HCT116 (cell line): ENCODE results near the gene CARD14. TPM values are rescaled to one million over a fixed set of nuclear protein-coding genes. Genes with fewer than 3 reads are reported as not detected.

Source experiments
- ATAC-seq: fragments of 200-7000 bp; cut with Tn5 transposase; 2 replicates; pipeline ENCODE4 v1.9.1; 2020; ENCODE audit warnings: mild to moderate bottlenecking, moderate library complexity
- BruUV-seq: library from RNA; stranded (reverse); fragments of 400-500 nt; replicated peaks from 2 replicates; lab custom pipeline; 2021; lab: Mats Ljungman, UMichigan
- CTCF ChIA-PET: fragments of 300-600 bp; sonication (Branson Sonifier 250); formaldehyde crosslinking; loops from one replicate; lab custom pipeline; 2021; ENCODE audit warnings: antibody characterized with exemption; lab: Charles Lee
- POLR2A ChIA-PET: fragments of 300-600, 350-600 bp; sonication (Branson Sonifier 250); formaldehyde crosslinking; loops from one replicate; lab custom pipeline; 2021; ENCODE audit warnings: antibody characterized with exemption; lab: Charles Lee
- RAD21 ChIA-PET, 2 experiments: fragments of 300-600 bp; sonication (Branson Sonifier 250); formaldehyde crosslinking; loops; one replicate each; lab custom pipeline; 2023; ENCODE audit warnings: low total read pairs in 2 of 2; ENCODE audit not compliant: uncharacterized antibody in 2 of 2, unreplicated experiment in 2 of 2, low non-redundant PET in 1 of 2; lab: Charles Lee
- DNase-seq: peaks from one replicate; pipeline ENCODE4 v3.0.0-alpha.2; 2010; ENCODE audit warnings: low read depth, low spot score
- H2AFZ ChIP-seq: fragments of 200-600 bp; shearing (Covaris generic), sonication (generic); 2 replicates; pipeline ENCODE4 v1.6.1; 2017; ENCODE audit warnings: low read depth, mixed run types, mixed read lengths, antibody characterized with exemption, low read length; ENCODE audit not compliant: poor library complexity, severe bottlenecking
- H3K27ac ChIP-seq: 2 replicates; pipeline ENCODE4 v1.5.1; 2012; ENCODE audit warnings: low read depth, low read length
- H3K27me3 ChIP-seq: fragments of 200-600 bp; sonication (generic); 2 replicates; pipeline ENCODE4 v1.6.1; 2016; ENCODE audit warnings: mixed run types, low read length, mixed read lengths; ENCODE audit not compliant: insufficient read depth
- H3K36me3 ChIP-seq, 2 experiments: fragments of 200-500 bp in 1 of 2; fragments of 200-600 bp in 1 of 2; sonication (Bioruptor generic) in 1 of 2; sonication (generic) in 1 of 2; 2 replicates each; pipeline versions ENCODE4 v1.5.1 to v1.6.1; 2014 to 2016; ENCODE audit warnings: low read length in 2 of 2, inconsistent platforms in 1 of 2, mixed read lengths in 1 of 2, mixed run types in 1 of 2; ENCODE audit not compliant: insufficient read depth in 2 of 2, control insufficient read depth in 1 of 2
- H3K4me1 ChIP-seq, 2 experiments: fragments of 200-600 bp in 1 of 2; sonication (generic) in 1 of 2; 2 replicates each; pipeline versions ENCODE4 v1.5.1 to v1.6.1; 2012 to 2017; ENCODE audit warnings: low read length in 2 of 2, inconsistent platforms in 1 of 2, mild to moderate bottlenecking in 1 of 2, mixed read lengths in 1 of 2, mixed run types in 1 of 2, moderate library complexity in 1 of 2; ENCODE audit not compliant: insufficient read depth in 2 of 2, control insufficient read depth in 1 of 2
- H3K4me2 ChIP-seq: fragments of 200-600 bp; sonication (generic); 2 replicates; pipeline ENCODE4 v1.6.1; 2017; ENCODE audit warnings: mixed run types, low read length, mixed read lengths
- H3K4me3 ChIP-seq, 2 experiments: fragments of 200-600 bp in 1 of 2; sonication (generic) in 1 of 2; replicated peaks in 1 of 2; 2 replicates each; pipeline ENCODE4 v1.5.1; 2011 to 2016; ENCODE audit warnings: low read length in 2 of 2, control low read depth in 1 of 2, low read depth in 1 of 2, mild to moderate bottlenecking in 1 of 2, mixed read lengths in 1 of 2, mixed run types in 1 of 2
- H3K79me2 ChIP-seq: fragments of 200-600 bp; sonication (generic); 2 replicates; pipeline ENCODE4 v1.6.1; 2017; ENCODE audit warnings: mild to moderate bottlenecking, mixed run types, low read length, moderate library complexity, mixed read lengths; ENCODE audit not compliant: insufficient read depth
- H3K9ac ChIP-seq: fragments of 200-600 bp; sonication (generic); 2 replicates; pipeline ENCODE4 v1.6.1; 2016; ENCODE audit warnings: low read length, mixed read lengths
- H3K9me2 ChIP-seq: fragments of 200-600 bp; sonication (generic), shearing (Covaris generic); 2 replicates; pipeline ENCODE4 v1.6.1; 2017; ENCODE audit warnings: mixed run types, mild to moderate bottlenecking, moderate library complexity; ENCODE audit not compliant: insufficient read depth
- H3K9me3 ChIP-seq, 2 experiments: fragments of 200-500 bp in 1 of 2; fragments of 200-600 bp in 1 of 2; sonication (Bioruptor generic) in 1 of 2; sonication (generic) in 1 of 2; 2 replicates each; pipeline ENCODE4 v1.6.1; 2014 to 2017; ENCODE audit warnings: low read length in 2 of 2, mixed read lengths in 2 of 2, inconsistent platforms in 1 of 2, low read depth in 1 of 2, mild to moderate bottlenecking in 1 of 2, mixed run types in 1 of 2, moderate library complexity in 1 of 2; ENCODE audit not compliant: control insufficient read depth in 1 of 2, insufficient read depth in 1 of 2
- H4K20me1 ChIP-seq: fragments of 200-600 bp; sonication (generic), shearing (Covaris generic); 2 replicates; pipeline ENCODE4 v1.6.1; 2017; ENCODE audit warnings: mixed run types, mild to moderate bottlenecking, moderate library complexity; ENCODE audit not compliant: insufficient read depth
- CEBPB ChIP-seq: IDR thresholded peaks from 2 replicates; pipeline ENCODE4 v1.6.1; 2012; ENCODE audit warnings: low read depth
- CTCF ChIP-seq, 3 experiments: fragments of 200-600 bp in 1 of 3; sonication (generic) in 1 of 3; IDR thresholded peaks in 2 of 3; conservative IDR thresholded peaks in 1 of 3; 2 replicates each; pipeline ENCODE4 v1.5.1; 2012 to 2017; ENCODE audit warnings: low read depth in 2 of 3, low read length in 2 of 3, antibody characterized with exemption in 1 of 3, borderline replicate concordance in 1 of 3, control low read depth in 1 of 3, mild to moderate bottlenecking in 1 of 3, mixed read lengths in 1 of 3, mixed run types in 1 of 3, moderate library complexity in 1 of 3; ENCODE audit not compliant: insufficient read depth in 1 of 3
- ELF1 ChIP-seq: IDR thresholded peaks from 2 replicates; pipeline ENCODE4 v1.6.1; 2012; ENCODE audit warnings: low read depth, borderline replicate concordance
- JUND ChIP-seq: IDR thresholded peaks from 2 replicates; pipeline ENCODE4 v1.6.1; 2012
- POLR2A ChIP-seq: IDR thresholded peaks from 2 replicates; pipeline ENCODE4 v1.7.0; 2011; ENCODE audit warnings: borderline replicate concordance; ENCODE audit not compliant: insufficient read depth, insufficient read length; ENCODE audit errors: extremely low read depth
- RAD21 ChIP-seq: IDR thresholded peaks from 2 replicates; pipeline ENCODE4 v1.6.1; 2012; ENCODE audit warnings: low read depth, mild to moderate bottlenecking
- TCF7L2 ChIP-seq: IDR thresholded peaks from 2 replicates; pipeline ENCODE4 v1.7.0; 2011; ENCODE audit warnings: borderline replicate concordance, inconsistent platforms; ENCODE audit not compliant: insufficient read depth, insufficient read length; ENCODE audit errors: extremely low read depth
- ZFX ChIP-seq: fragments of 450-650 bp; IDR thresholded peaks from 2 replicates; pipeline ENCODE4 v1.6.1; 2017
- ZNF274 ChIP-seq: fragments of 200-500 bp; sonication (Bioruptor generic); IDR thresholded peaks from 2 replicates; pipeline ENCODE4 v1.6.1; 2014; ENCODE audit warnings: mild to moderate bottlenecking, low read depth, low read length, inconsistent platforms
- intact Hi-C: fragments of 100-400 bp; cut with micrococcal nuclease; formaldehyde crosslinking; loops from 2 replicates; pipeline ENCODE4 v1.10.0; 2022
- total RNA-seq: library from RNA; stranded (reverse); gene quantifications from one replicate; pipeline ENCODE4 v1.2.1, GENCODE V29; 2021; ENCODE audit not compliant: unreplicated experiment
- TF ChIP-seq, protein P1 (sequence below): IDR thresholded peaks from 2 replicates; pipeline ENCODE4 v1.6.1; 2012

CARD14 gene
- total RNA-seq, 1 experiment from 2014 or later: 0.25 TPM

DNA sequence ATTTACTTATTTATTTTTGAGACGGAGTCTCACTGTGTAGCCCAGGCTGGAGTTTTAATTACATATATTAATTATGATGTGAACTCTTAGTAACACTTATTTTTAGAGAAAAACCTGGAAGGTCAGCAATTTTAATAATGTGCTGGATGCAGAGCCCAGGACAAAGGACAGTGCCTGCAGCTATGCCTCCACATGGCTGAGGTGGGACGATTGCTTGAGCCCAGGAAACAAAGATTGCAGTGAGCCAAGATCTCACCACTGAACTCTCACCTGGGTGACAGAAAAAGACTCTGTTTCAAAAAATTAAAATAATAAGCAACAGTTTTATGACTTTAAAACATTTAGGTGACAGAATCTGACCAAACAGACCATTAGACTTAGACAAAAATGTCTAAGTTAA is 11.0 kb upstream of the CARD14 start:
- H3K79me2 ChIP-seq: no peaks in the 10 kb centered on the region
- H3K27me3 ChIP-seq: no peaks in the 10 kb centered on the region
- ChIA-PET RAD21 (no interaction called here), POLR2A (no interaction called here), CTCF (no interaction called here)
- no peak overlapping the region for H3K4me3 ChIP-seq
- H3K27ac ChIP-seq: no peak overlapping the region
- H4K20me1 ChIP-seq: no peaks in the 10 kb centered on the region
- TF ChIP-seq CTCF (IDR thresholded peaks at IDR 0.05 in 2 of 3, conservative IDR thresholded peaks at IDR 0.05 in 1 of 3; ENCODE audit: borderline replicate concordance in 1 of 3, insufficient read depth in 1 of 3, low read depth in 2 of 3, low read length in 2 of 3) (no peak), TCF7L2 (no peak), ZNF274 (no peak), JUND (no peak), POLR2A (no peak), CEBPB (no peak), RAD21 (no peak), ELF1 (no peak), ZFX (no peak)
- TF ChIP-seq, protein P1, sequence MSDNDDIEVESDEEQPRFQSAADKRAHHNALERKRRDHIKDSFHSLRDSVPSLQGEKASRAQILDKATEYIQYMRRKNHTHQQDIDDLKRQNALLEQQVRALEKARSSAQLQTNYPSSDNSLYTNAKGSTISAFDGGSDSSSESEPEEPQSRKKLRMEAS: no peak
- ATAC-seq (no peak), DNase-seq (no peak)
- H3K9ac ChIP-seq: no peak overlapping the region
- H3K9me2 ChIP-seq: no peaks in the 10 kb centered on the region
- intact Hi-C loops: no loop called here
- 0 out of 4 replicates have a peak, but pooled peaks cover 4% of the 10 kb centered on the region in 2 experiments for H3K9me3 ChIP-seq
- peak overlapping the region; percentile 69 for H2AFZ ChIP-seq
- no TSS peak for BruUV-seq
- no peaks in the 10 kb centered on the region for H3K36me3 ChIP-seq
- H3K4me2 ChIP-seq: no peak overlapping the region
- no peaks in the 10 kb centered on the region for H3K4me1 ChIP-seq
